ENCODE measurements around the gene AKT2. TPM values are rescaled to one million over a fixed set of nuclear protein-coding genes. Genes with fewer than 3 reads are reported as not detected.
"Not testable (repeated sequence)": the region's sequence is repeated elsewhere in the genome, so short reads cannot be mapped to it uniquely, and the experiment has no call there.

The AKT2 gene
- polyA plus RNA-seq, 10 donors: 136 to 204 (median 166) TPM

DNA sequence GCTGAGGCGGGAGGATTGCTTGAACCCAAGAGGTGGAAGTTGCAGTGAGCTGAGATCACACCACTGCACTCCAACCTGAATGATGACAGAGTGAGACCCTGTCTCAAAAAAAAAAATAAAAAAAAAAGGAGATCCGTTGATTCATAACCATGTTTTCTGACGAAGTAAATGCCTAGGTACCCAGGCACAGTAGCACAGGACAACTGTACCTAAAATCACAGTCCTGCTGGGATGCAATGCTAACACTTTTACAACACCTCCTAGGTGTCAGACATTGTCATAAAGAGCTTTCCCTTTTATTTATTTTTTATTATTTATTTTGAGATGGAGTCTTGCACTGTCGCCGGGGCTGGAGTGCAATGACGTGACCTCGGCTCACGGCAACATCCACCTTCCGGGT is 64.5 kb downstream of the AKT2 start:
- no peak for DNase-seq

DNA sequence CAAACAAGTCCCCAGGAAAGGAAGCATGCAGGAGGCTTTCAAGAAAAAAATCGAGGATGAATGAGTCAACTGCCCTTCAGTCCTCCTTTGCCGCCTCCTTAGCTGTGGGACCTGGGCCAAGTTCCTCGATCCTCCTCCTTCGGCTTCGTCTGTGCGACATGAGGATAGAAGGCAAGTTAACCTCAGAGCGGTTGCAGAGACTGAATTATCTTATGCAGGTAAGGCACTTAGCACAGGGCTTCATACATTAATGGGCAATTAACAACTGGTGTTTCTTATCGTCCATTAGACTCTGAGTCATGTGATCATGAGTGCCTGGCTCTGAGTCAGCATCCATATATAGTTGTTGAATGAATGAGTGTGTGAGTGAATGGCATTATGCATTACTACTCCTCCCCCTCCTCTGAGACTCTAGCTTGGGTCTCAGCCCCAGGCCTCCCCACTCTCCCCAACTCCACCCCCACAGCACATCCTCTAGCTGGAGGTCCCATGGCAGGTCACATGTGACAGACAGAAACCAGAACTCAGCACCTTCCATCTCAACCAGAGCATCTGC is 65.3 kb downstream of the AKT2 start:
- DNase-seq: peak in 1 of 3 donors; percentile 28

DNA sequence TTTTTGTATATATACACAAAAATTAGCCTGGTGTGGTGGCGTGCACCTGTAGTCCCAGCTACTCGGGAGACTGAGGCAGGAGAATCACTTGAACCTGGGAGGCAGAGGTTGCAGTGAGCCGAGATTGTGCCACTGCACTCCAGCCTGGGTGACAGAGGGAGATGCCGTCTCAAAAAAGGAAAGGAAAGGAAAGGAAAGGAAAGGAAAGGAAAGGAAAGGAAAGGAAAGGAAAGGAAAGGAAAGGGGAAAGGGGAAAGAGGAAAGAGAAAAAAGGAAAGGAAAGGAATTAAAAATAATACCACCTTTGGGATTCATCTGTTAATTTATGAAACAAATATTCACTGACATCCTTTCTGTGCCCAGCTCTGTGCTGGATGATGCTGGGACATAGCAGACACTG is 66.1 kb downstream of the AKT2 start:
- not testable (repeated sequence) for DNase-seq

DNA sequence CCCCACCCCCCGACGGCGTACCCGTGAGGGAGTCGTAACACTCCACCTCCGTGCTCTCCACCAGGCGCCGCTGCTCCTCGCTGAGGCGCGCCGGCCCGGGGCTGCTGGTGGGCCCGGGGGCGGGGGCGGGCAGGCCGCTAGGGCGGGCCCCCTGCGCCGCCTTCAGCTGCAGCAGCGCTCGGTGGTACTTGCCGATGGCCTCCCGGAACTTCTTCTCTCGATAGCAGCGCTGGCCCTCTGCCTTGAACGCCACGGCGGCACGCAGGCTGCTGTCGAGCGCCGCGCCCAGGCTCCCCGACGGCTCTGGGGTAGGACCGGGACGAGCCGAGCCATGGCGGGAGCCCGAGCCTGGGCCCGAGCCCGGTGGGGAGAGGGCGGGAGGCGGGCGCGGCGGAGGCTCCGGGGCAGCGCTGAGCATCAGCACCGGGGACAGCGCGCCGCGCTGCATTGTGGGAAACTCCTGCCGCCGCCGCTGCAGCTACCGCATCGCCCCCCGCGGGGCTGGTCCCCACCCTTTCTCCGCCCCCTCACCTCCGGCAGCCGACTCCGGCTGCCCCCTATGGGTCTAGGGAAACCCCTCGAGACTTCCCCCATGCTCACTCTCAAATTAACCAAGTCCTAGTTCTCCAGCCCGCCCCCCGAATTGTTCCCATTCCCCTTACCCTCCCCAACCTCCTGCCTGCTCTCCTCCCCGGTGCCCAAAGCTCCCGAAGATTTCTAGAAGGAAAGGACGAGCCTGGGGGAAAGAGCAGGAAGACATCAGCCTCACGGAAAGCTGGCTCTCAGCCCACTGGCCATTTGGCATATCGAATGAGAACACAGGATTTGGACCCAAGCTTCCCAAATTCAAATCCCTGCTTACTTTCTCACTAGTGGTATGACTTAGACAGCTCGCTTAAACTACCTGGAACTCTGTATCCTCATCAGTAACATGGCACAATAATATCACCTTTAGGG is 66.9 kb downstream of the AKT2 start, which contains the start of gene TTC9B:
Gene TTC9B, minus strand, starts transcription at position 451 of the 957 bp plus-strand sequence. Its CDS starts 3 bp downstream, at position 448.
- peak in 1 of 3 donors; percentile 69 for DNase-seq

DNA sequence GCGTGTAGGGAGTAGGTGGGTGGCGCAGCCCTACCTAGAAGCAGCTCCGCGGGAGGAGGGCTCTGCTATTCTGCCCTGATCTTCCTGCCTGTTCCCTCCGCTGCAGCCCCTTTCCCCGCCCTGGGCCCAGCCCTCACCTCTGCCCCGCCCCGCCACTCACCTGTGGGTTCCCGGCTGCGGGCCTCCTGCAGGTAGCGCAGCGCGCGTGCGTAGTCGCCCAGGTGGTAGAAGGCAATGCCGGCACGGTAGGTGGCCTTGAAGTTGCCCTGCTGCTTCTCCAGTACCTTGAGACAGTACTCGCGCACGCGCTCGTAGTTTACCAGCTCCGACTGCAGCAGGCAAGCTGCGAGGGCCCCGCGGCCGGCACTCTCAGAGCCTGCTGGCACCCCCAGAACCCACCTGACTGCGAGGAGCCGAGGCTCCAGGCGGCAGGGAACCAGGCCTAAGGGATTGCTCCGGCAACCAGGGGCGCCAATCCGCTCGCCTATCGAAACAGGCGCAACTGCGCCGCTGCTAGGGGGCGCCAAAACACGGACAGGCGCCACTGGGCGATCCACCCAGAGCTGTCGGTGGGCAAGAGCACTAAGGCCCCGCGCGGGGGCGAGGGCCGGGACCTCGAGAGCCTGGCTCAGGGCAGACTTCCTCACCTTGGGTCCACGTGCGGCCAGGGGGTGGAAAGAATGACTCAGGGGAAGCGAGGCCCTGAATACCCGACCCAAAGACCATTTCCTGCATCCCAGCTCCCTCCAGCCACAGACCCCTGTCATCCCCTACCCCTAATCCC is 67.9 kb downstream of the AKT2 start:
- no peak for DNase-seq

DNA sequence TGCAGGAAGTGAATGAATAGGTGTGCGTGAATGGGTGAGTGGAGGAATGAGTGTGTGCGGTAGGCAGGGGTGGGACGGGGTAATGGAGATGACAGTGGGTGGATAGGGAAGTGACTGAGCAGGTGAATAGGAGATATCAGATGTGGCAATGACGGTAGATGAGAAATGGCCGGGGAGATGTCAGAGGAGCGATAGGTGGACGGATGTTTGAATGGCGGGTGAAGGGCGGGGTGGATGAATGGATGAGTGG is 68.4 kb downstream of the AKT2 start:
- DNase-seq: no peak

DNA sequence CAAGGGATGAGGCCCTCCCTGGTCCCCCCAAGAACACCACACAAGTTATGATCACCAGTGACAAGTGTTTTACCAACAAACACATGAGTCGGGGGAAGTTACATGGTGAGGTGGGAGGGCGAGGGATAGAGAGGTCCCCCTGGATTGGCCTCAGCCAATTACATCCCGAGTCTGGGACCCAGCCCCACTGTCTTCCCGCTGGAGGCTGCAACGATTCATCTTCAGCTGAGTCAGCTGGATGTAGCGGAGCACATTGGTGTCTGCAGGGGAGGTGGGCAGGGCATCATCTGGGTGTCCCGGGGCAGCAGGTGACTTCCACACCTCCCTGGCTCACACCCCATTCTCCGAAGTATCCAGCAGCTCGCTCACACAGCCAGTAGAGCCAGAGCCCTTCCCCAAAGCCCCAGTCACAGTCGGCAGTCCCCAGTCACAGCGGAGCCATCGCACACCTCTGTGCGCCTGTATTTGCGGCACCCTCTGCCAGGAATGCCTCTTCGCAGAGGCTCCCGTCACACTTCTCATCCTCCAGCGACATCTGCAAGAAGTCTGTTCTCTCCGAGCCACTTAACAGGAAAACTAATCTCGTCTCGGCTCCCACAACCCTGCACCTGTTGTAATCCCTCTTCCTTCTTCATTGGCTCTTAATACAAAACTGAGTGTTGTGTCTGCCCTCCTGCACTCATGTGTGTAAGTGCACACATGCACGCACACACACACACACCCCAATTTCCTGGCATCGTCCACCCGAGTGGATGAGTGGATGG is 69.0 kb downstream of the AKT2 start:
- no peak for DNase-seq

DNA sequence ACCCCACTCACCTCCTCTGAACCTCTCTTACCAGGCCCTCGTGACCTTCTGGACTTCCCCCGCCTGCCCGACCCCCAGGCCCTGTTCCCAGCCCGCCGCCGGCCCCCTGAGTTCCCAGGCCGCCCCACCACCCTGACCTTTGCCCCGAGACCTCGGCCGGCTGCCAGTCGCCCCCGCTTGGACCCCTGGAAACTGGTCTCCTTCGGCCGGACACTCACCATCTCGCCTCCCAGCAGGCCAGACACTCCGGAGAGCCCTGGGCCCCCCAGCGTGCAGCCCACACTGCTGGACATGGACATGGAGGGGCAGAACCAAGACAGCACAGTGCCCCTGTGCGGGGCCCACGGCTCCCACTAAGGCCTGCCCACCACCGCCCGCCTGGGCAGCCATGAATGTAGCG is 70.2 kb downstream of the AKT2 start:
- DNase-seq: no peak

DNA sequence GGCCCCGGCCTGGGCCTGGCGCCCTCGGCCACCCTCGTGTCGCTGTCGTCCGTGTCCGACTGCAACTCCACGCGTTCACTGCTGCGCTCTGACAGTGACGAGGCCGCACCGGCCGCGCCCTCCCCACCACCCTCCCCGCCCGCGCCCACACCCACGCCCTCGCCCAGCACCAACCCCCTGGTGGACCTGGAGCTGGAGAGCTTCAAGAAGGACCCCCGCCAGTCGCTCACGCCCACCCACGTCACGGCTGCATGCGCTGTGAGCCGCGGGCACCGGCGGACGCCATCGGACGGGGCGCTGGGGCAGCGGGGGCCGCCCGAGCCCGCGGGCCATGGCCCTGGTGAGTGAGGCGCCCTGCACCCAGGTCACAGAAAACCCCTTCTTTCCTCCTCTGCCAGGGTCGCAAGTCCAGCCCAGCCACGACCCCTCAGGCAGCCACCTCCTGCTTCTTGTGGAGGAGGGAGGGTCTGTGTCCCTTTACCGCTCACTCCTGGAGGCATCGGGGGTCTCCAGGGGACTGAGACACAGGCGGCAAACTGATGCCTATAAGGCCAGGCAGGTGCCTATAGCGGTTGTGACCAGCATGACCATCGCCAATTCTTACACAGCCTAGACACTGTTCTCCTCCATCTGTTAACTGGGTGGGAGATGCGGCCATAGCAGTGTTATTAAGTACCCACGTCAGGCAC is 71.1 kb downstream of the AKT2 start:
- no peak for DNase-seq

DNA sequence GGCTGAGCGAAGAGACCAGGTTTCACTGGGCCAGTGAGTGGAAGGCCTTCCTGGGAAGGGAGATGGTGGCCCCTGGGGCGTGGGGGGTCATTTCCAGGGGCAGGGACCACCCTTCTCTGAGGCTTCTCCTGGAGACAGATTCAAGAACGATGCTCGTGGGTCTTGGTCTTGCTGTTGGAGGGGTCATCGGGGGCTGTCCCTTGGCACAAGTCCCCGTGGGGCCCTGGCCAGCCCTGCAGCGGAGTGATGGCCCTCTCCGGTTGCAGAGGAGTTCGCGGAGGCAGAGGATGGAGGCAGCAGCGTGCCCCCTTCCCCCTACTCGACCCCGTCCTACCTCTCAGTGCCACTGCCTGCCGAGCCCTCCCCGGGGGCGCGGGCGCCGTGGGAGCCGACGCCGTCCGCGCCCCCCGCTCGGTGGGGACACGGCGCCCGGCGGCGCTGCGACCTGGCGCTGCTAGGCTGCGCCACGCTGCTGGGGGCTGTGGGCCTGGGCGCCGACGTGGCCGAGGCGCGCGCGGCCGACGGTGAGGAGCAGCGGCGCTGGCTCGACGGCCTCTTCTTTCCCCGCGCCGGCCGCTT is 71.8 kb downstream of the AKT2 start:
- no peak for DNase-seq

DNA sequence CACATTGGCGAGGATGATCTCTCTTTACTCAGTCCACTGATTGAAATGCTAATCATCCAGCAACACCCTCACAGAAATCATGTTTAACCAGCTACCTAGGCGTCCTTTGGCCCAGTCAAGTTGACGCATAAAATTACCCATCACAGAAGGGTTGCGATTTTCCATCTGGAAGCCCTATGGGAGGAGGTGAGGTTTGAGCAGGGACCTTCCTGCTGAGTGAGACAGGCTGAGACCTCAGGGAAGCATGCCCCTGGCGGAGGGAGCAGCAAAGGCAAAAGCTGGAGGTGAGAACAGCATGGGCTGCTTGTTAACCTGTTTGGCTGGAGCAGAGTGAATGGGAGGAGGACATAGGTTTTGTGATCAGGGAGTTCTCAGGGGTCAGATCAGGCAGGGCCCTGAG is 74.3 kb downstream of the AKT2 start:
- DNase-seq: no peak

DNA sequence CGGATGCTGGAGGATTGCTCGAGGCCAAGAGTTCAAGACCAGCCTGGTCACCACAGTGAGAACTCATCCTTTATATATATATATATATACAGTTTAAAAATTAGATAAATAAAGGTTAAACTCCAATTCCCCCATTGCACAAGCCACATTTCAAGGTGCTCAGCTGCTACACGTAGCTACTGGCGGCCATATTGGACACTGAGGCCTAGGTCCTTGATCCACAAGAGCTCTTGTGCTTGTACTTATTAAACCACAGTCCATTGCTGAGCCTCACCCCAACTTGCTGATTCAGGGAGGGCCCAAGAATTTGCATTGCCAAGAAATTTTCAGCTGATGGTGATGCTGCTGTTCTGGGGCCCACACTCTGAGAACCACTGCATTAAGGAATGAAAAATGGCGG is 76.5 kb downstream of the AKT2 start:
- DNase-seq: no peak

DNA sequence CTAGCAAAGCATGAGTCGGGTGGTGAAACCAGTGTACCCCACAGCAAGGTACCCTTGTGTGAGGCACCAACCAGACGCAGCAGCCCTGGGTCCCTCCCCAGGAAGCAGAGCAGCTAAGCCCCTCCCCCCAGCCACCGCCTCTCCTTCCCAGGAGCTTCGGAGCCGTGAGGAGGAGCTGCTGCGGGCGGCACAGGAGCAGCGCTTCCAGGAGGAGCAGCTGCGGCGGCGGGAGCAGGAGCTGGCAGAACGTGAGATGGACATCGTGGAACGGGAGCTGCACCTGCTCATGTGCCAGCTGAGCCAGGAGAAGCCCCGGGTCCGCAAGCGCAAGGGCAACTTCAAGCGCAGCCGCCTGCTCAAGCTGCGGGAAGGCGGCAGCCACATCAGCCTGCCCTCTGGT is 79.4 kb downstream of the AKT2 start:
- DNase-seq: no peak

DNA sequence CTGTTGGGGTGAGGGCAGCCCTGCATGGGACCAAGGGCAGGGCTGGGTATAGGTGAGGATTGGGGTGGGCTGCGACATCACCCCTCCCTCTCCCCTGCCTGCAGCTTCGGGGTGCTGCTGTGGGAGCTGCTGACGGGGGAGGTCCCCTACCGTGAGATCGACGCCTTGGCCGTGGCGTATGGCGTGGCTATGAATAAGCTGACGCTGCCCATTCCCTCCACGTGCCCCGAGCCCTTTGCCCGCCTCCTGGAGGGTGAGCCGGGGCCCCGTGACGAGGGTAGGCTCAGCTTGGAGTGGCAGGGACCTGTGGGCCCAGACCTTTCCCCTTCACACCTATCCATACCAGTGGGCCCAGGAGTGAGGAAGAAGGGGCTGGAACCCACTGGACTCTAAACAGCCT is 80.8 kb downstream of the AKT2 start:
- DNase-seq: no peak

DNA sequence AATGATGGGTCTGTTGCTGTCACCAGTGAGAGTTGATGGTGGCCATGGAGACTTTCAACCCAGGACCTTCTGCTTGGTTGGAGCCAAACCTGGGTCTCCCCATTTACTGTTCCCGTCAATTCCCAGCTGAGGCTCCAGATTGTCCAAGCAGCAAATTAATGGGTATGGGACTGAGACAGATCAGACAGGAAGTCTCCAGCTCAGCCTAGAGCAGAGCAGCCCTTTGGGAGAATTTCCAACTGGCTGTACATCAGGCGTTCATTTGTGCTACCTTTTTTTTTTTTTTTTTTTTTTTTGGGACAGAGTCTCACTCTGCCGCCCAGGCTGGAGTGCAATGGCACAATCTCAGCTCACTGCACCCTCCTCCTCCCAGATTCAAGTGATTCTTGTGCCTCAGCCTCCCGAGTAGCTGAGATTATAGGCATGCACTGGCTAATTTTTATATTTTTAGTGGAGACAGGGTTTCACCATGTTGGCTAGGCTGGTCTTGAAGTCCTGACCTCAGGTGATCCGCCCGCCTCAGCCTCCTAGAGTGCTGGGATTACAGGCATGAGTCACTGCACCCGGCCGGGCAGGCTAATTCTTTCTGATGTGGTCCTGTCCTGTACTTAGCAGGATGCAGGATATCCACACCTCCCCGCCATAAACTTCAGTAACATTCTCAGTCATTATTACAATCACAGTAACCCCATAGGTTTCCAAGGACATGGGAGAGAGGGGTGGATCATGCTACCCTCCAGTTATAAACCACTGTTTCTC is 84.6 kb downstream of the AKT2 start:
- no peak for DNase-seq

DNA sequence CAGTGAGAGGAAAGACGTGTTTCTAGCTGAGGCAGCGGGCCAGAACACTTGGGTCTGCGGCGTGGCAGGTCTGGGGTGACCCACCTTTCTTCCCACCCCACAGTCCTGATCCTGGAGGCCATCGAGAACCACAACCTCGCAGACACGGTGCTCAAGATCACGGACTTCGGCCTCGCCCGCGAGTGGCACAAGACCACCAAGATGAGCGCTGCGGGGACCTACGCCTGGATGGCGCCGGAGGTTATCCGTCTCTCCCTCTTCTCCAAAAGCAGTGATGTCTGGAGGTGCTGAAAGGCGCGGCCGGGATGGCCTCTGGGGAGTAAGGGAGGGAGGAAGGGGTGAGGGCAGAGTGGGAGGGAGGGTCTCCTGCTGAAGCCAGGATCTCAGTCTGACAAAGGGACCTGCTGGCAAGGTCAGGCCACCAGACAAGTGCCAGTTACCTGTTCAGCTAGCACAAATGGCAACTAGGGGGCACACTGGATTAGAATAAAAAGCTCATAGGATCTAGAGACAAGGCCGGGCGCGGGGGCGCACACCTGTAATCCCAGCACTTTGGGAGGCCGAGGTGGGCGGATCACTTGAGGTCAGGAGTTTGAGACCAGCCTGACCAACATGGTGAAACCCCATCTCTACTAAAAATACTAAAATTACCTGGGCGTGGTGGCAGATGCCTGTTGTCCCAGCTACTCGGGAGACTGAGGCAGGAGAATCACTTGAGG is 86.7 kb downstream of the AKT2 start:
- no peak for DNase-seq

DNA sequence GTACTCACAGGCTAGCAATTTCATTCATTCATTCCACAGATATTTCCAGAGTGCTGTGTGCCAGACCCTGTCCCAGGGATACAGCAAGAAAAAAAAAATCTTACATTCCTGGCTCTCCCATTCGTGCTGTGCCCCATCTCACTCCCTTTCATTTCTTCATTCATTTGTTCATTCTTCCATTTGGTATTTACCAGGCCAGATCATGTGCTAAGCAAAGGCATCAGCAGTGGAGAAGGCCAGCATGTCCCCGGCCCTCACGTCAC is 91.6 kb downstream of the AKT2 start:
- DNase-seq: no peak

DNA sequence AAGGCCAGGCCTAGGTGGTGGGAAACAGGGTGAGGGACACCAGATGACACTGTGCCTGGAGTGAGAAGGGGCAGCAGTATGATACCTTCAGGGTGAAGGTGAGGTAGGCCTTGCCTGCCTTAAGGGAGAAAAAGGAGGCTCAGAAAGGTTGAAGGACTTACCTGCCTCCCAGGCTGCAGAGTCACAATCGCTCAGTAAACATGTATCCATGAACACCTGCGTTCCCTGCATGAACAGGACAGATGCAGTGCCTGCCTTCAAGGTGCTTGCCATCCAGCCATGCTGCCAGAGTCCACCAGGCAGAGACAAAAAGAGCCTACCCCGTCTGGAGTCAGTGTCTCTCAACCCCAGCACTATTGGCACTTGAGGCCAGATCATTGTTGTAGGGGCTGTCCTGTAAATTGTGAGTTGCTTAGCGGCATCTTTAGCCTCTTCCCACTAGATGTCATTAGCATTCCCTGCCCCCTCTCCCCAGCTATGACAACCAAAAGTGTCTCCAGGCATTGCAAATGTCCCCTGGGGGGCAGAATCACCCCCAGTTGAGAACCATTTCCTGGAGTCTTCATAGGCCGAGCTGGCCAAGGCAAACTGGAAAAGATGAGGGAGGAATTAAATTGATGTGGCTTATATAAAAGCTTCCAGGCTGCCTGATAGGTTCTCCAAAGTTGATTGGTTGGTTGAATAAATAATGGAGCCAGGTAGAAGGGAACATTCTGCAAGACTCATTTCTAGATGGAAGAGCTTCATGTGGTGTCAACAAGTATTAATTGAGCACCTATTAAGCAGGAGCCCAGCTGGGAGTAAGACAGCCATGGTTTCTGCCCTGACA is 92.2 kb downstream of the AKT2 start:
- no peak for DNase-seq

Measured in muscle of back (tissue), 11 donors.